Measurements from ENCODE around the gene PRSS22. TPM values are rescaled to one million over a fixed set of nuclear protein-coding genes. Genes with fewer than 3 reads are reported as not detected.

Gene PRSS22
- total RNA-seq, 1 donor from 2014 or later: 15.3 TPM

GRCh38 chr16:2827831-2828520 is 30.0 kb downstream of the PRSS22 start:
- Histone ChIP-seq H3K4me3 (no peak overlapping the region), H3K27ac (no peak overlapping the region), H3K4me1 (peaks cover 9% of the 10 kb centered on the region), H3K27me3 (ENCODE audit: low read depth) (peaks cover 15% of the 10 kb centered on the region), H3K36me3 (no peaks in the 10 kb centered on the region), H3K9me3 (no peaks in the 10 kb centered on the region)
- TF ChIP-seq, protein P1, sequence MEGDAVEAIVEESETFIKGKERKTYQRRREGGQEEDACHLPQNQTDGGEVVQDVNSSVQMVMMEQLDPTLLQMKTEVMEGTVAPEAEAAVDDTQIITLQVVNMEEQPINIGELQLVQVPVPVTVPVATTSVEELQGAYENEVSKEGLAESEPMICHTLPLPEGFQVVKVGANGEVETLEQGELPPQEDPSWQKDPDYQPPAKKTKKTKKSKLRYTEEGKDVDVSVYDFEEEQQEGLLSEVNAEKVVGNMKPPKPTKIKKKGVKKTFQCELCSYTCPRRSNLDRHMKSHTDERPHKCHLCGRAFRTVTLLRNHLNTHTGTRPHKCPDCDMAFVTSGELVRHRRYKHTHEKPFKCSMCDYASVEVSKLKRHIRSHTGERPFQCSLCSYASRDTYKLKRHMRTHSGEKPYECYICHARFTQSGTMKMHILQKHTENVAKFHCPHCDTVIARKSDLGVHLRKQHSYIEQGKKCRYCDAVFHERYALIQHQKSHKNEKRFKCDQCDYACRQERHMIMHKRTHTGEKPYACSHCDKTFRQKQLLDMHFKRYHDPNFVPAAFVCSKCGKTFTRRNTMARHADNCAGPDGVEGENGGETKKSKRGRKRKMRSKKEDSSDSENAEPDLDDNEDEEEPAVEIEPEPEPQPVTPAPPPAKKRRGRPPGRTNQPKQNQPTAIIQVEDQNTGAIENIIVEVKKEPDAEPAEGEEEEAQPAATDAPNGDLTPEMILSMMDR (IDR thresholded peaks at IDR 0.05): no peak
- intact Hi-C loops (cut with DNase I): no loop called here
- ATAC-seq (no peak), DNase-seq (peak; percentile 25)

DNA sequence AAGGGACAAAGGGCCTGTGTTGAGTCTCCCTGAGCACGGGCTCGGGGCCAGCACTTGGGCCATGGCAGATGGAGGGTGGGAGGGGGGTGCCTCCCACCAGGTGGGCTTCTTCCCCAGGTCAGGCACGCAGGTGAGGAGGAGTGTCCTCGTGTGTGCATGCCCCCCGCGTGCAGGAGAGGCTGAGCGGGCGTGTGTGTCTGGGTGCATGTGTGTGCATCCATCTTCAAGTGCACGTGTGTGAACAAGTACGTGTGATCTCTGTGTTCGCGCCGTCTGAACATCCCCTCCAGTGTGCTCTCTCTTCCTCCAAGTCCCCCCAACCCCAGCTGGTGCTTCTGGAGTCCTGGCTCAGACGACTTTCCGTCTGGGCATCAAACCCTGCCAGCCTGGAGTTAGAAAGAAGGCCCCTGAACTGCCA is 30.6 kb downstream of the PRSS22 start:
- ATAC-seq (no peak), DNase-seq (peak; percentile 41)
- intact Hi-C loops (cut with DNase I): no loop called here
- Histone ChIP-seq H3K27ac (no peak overlapping the region), H3K27me3 (ENCODE audit: low read depth) (peaks cover 15% of the 10 kb centered on the region), H3K9me3 (no peaks in the 10 kb centered on the region), H3K4me3 (no peak overlapping the region), H3K36me3 (no peaks in the 10 kb centered on the region), H3K4me1 (peaks cover 9% of the 10 kb centered on the region)
- TF ChIP-seq, protein P1 (IDR thresholded peaks at IDR 0.05): no peak

DNA sequence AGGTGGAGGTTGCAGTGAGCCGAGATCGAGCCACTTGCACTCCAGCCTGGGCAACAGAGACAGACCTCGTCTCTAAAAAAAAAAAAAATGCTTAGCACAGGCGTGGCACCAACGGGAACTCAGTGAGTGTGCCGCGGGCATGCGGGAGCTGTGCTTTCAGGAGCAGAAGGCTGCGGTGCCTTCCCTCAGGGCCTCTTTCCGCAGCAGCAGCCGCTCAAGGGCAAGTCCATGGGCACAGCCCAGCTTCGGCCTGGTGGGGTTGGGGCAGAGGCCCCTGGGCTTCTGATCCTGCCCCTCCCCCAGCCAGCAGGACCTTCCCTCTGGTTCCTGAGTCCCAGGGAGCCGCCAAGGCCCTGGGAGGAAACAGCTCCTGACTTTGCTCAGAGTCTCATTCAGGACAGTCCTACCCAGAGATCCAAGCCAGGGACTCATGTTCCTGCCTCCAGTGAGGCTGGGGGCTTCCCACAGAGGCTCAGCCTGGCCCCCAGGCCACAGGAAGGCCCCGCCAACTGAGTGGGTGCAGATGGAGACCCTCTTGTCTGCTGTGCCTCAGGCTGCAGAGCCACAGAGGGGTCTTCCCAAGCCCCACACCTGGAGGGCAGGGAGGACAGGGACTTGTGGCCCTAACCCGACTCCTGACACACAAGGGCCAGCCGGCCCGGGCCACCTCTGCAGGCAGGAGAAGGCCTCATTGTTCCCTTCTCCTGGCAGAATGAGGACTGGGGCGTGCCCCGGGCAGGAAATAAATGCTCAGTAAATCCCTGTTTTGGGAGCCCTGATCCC is 31.2 kb downstream of the PRSS22 start:
- Histone ChIP-seq H3K27ac (no peak overlapping the region), H3K36me3 (no peaks in the 10 kb centered on the region), H3K27me3 (ENCODE audit: low read depth) (peaks cover 15% of the 10 kb centered on the region), H3K4me3 (no peak overlapping the region), H3K9me3 (no peaks in the 10 kb centered on the region), H3K4me1 (peaks cover 9% of the 10 kb centered on the region)
- ATAC-seq: no peak
- intact Hi-C loops (cut with DNase I): no loop called here
- TF ChIP-seq, protein P1 (IDR thresholded peaks at IDR 0.05): no peak
- DNase-seq: peak; percentile 30

- no peak overlapping the region for H3K4me3 ChIP-seq
- H3K9me3 ChIP-seq: no peaks in the 10 kb centered on the region
- H3K4me1 ChIP-seq: peaks cover 9% of the 10 kb centered on the region
- peak; percentile 34 for DNase-seq
- intact Hi-C loops (cut with DNase I): no loop called here
- TF ChIP-seq, protein P1 (IDR thresholded peaks at IDR 0.05): no peak
- no peak for ATAC-seq
- no peaks in the 10 kb centered on the region for H3K36me3 ChIP-seq
- no peak overlapping the region for H3K27ac ChIP-seq
- peaks cover 15% of the 10 kb centered on the region for H3K27me3 ChIP-seq (ENCODE audit: low read depth)
Observed at GRCh38 chr16:2825906-2826305, 32.1 kb downstream of the PRSS22 start.

DNA sequence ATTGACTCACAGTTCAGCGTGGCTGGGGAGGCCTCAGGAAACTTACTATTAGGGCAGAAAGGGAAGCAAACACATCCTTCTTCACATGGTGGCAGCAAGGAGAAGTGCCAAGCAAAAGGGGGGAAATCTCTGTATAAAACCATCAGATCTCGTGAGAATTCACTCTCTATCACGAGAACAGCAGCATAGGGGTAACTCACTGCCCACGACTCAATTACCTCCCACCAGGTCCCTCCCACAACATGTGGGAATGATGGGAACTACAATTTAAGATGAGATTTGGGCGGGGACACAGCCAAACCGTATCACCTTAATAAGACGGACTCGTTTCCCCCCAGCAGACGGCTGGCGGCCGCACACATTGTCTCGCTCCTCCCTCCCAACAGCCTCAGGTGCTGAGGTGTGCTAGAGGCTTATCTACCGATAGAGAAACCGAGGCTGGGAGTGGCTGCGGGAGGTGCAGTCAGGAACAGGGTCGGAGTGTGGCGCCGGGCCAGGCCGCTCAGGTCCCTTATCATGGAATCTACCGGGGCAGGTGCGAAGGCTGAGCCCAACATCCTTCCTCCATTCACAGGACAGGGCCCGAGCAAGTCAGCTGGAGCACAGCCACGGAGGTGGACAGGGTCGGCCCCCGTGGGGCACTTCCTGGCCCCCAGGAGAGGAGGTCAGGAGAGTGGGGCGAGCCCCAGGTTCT is 32.8 kb downstream of the PRSS22 start:
- H3K4me1 ChIP-seq: peaks cover 8% of the 10 kb centered on the region
- H3K27me3 ChIP-seq (ENCODE audit: low read depth): peaks cover 15% of the 10 kb centered on the region
- ATAC-seq (no peak), DNase-seq (peak; percentile 37)
- H3K36me3 ChIP-seq: no peaks in the 10 kb centered on the region
- TF ChIP-seq, protein P1 (IDR thresholded peaks at IDR 0.05): no peak
- intact Hi-C loops (cut with DNase I): no loop called here
- no peak overlapping the region for H3K27ac ChIP-seq
- H3K9me3 ChIP-seq: no peaks in the 10 kb centered on the region
- H3K4me3 ChIP-seq: no peak overlapping the region

Data from lower lobe of right lung (tissue), 2 donors.